SU-DHL-6 (cell line): ENCODE results near the gene CLDN12.

Experiments
- H2AFZ ChIP-seq: fragments of 200-600 bp; sonication (generic); 2 replicates; pipeline ENCODE4 v1.6.1; 2014; ENCODE audit warnings: low read depth, mild to moderate bottlenecking, moderate library complexity, mixed read lengths, antibody characterized with exemption, low read length; ENCODE audit not compliant: severe bottlenecking
- H3F3A ChIP-seq: fragments of 200-600 bp; shearing (Covaris generic); 2 replicates; pipeline ENCODE4 v1.6.0; 2016; ENCODE audit warnings: antibody characterized with exemption, mild to moderate bottlenecking; ENCODE audit not compliant: insufficient read depth
- H3K27ac ChIP-seq: fragments of 200-600 bp; sonication (generic); 2 replicates; pipeline ENCODE4 v1.5.1; 2016; ENCODE audit warnings: low read depth, mild to moderate bottlenecking, low read length, moderate library complexity, mixed read lengths
- H3K27me3 ChIP-seq: fragments of 200-600 bp; sonication (generic), shearing (Covaris generic); 2 replicates; pipeline ENCODE4 v1.6.0; 2014; ENCODE audit warnings: mild to moderate bottlenecking, low read length
- H3K36me3 ChIP-seq: fragments of 200-600 bp; sonication (generic); 2 replicates; pipeline ENCODE4 v1.6.1; 2014; ENCODE audit warnings: mild to moderate bottlenecking, low read length, mixed read lengths
- H3K4me2 ChIP-seq: fragments of 300-600, 200-600 bp; shearing (Covaris generic), sonication (generic); 2 replicates; pipeline ENCODE4 v1.6.0; 2014; ENCODE audit warnings: low read length, low read depth, mild to moderate bottlenecking; ENCODE audit not compliant: poor library complexity, severe bottlenecking
- H3K4me3 ChIP-seq: fragments of 200-600 bp; sonication (generic); 2 replicates; pipeline ENCODE4 v1.5.1; 2014; ENCODE audit warnings: antibody characterized with exemption, low read length, mild to moderate bottlenecking, mixed read lengths; ENCODE audit not compliant: insufficient read depth, poor library complexity, severe bottlenecking
- H3K79me2 ChIP-seq: fragments of 200-600 bp; sonication (generic); 2 replicates; pipeline ENCODE4 v1.6.1; 2014; ENCODE audit warnings: mild to moderate bottlenecking, low read length, moderate library complexity; ENCODE audit not compliant: insufficient read depth
- H3K9ac ChIP-seq: fragments of 200-600 bp; sonication (generic); 2 replicates; pipeline ENCODE4 v1.7.0; 2014; ENCODE audit warnings: mild to moderate bottlenecking, low read length
- H3K9me2 ChIP-seq: fragments of 200-600 bp; sonication (generic); replicated peaks from 2 replicates; pipeline ENCODE4 v1.6.1; 2014; ENCODE audit warnings: low read length; ENCODE audit not compliant: insufficient read depth
- H3K9me3 ChIP-seq: fragments of 200-600 bp; sonication (generic); 2 replicates; pipeline ENCODE4 v1.6.1; 2014; ENCODE audit warnings: low read length, mixed read lengths; ENCODE audit not compliant: insufficient read depth
- H4K20me1 ChIP-seq: fragments of 200-600 bp; sonication (generic); 2 replicates; pipeline ENCODE4 v1.6.1; 2014; ENCODE audit warnings: low read depth, mild to moderate bottlenecking, antibody characterized with exemption, low read length, moderate library complexity, mixed read lengths
- CTCF ChIP-seq: fragments of 200-600 bp; sonication (generic); IDR thresholded peaks from one replicate; pipeline ENCODE4 v1.5.1; 2017; ENCODE audit warnings: antibody characterized with exemption, mild to moderate bottlenecking, low read length, moderate library complexity; ENCODE audit not compliant: insufficient read depth, poor library complexity, severe bottlenecking
- EZH2phosphoT487 ChIP-seq: fragments of 200-600 bp; sonication (generic), shearing (Covaris generic); conservative IDR thresholded peaks from 2 replicates; pipeline ENCODE4 v1.6.1; 2018; ENCODE audit warnings: mild to moderate bottlenecking, antibody characterized with exemption, low read length, moderate library complexity, mixed read lengths

CLDN12 gene

GRCh38 chr7:90430614-90431460, 27.6 kb downstream of the CLDN12 start:
- Histone ChIP-seq H3K79me2 (no peaks in the 10 kb centered on the region), H3K9me3 (peaks cover 28% of the 10 kb centered on the region; the same call in 1 of the 2 replicates), H3K27ac (no peak overlapping the region), H3K9me2 (no peaks in the 10 kb centered on the region), H2AFZ (no peak overlapping the region), H3F3A (no peaks in the 10 kb centered on the region), H3K27me3 (no peaks in the 10 kb centered on the region), H4K20me1 (no peaks in the 10 kb centered on the region), H3K4me2 (no peak overlapping the region), H3K9ac (no peak overlapping the region), H3K4me3 (no peak overlapping the region), H3K36me3 (no peaks in the 10 kb centered on the region)
- TF ChIP-seq EZH2phosphoT487 (no peak), CTCF (no peak)

GRCh38 chr7:90432752-90433151, 29.5 kb downstream of the CLDN12 start:
- Histone ChIP-seq H3K27ac (no peak overlapping the region), H3K27me3 (no peaks in the 10 kb centered on the region), H3K4me3 (no peak overlapping the region), H2AFZ (no peak overlapping the region), H3K36me3 (no peaks in the 10 kb centered on the region), H3K79me2 (no peaks in the 10 kb centered on the region), H4K20me1 (no peaks in the 10 kb centered on the region), H3K9ac (no peak overlapping the region), H3K9me3 (peaks cover 28% of the 10 kb centered on the region; the same call in 1 of the 2 replicates), H3K4me2 (no peak overlapping the region), H3F3A (no peaks in the 10 kb centered on the region), H3K9me2 (no peaks in the 10 kb centered on the region)
- TF ChIP-seq CTCF (no peak), EZH2phosphoT487 (no peak)

GRCh38 chr7:90433221-90433620, 30.0 kb downstream of the CLDN12 start:
- no peaks in the 10 kb centered on the region for H3K27me3 ChIP-seq
- H2AFZ ChIP-seq: no peak overlapping the region
- H3K4me3 ChIP-seq: no peak overlapping the region
- no peaks in the 10 kb centered on the region for H3F3A ChIP-seq
- no peak for TF ChIP-seq CTCF
- TF ChIP-seq EZH2phosphoT487: no peak
- H3K4me2 ChIP-seq: no peak overlapping the region
- H3K9me2 ChIP-seq: no peaks in the 10 kb centered on the region
- no peak overlapping the region for H3K27ac ChIP-seq
- peaks cover 28% of the 10 kb centered on the region; the same call in 1 of the 2 replicates for H3K9me3 ChIP-seq
- no peak overlapping the region for H3K9ac ChIP-seq
- no peaks in the 10 kb centered on the region for H4K20me1 ChIP-seq
- H3K36me3 ChIP-seq: no peaks in the 10 kb centered on the region
- no peaks in the 10 kb centered on the region for H3K79me2 ChIP-seq
